Activated T-cell treated with anti-CD3 and anti-CD28 coated beads, Interleukin-2, amount 50 U/mL, for 24 hours (primary cell): ENCODE results near the gene PLPPR2.
"Not testable (repeated sequence)": the region's sequence is repeated elsewhere in the genome, so short reads cannot be mapped to it uniquely, and the experiment has no call there.

Experiments
- DNase-seq: peaks from one replicate; pipeline ENCODE4 v3.0.0-alpha.2; 2020
- H3K27ac Mint-ChIP-seq: 2 replicates; pipeline ENCODE4 v1.8.0; 2020; ENCODE audit warnings: mild to moderate bottlenecking, mixed read lengths
- H3K27me3 Mint-ChIP-seq: 2 replicates; pipeline ENCODE4 v1.8.0; 2020; ENCODE audit warnings: mixed read lengths
- H3K36me3 Mint-ChIP-seq: 2 replicates; pipeline ENCODE4 v1.8.0; 2020; ENCODE audit warnings: low read depth, mixed read lengths
- H3K4me1 Mint-ChIP-seq: 2 replicates; pipeline ENCODE4 v1.8.0; 2020; ENCODE audit warnings: low read depth, mixed read lengths
- H3K4me3 Mint-ChIP-seq: 2 replicates; pipeline ENCODE4 v1.8.0; 2020; ENCODE audit warnings: mild to moderate bottlenecking, moderate library complexity, mixed read lengths
- H3K9me3 Mint-ChIP-seq: 2 replicates; pipeline ENCODE4 v1.8.0; 2020; ENCODE audit warnings: mixed read lengths

PLPPR2 gene

GRCh38 chr19:11333838-11334237 lies 21.4 kb upstream of the PLPPR2 start:
- Mint-ChIP-seq H3K4me1 (peaks cover 16% of the 10 kb centered on the region), H3K36me3 (peaks cover 37% of the 10 kb centered on the region)
- H3K27me3 Mint-ChIP-seq, H3K27ac Mint-ChIP-seq, H3K9me3 Mint-ChIP-seq, H3K4me3 Mint-ChIP-seq, DNase-seq: not testable (repeated sequence)

- DNase-seq = no peak
- H3K9me3 Mint-ChIP-seq = no peaks in the 10 kb centered on the region
- no peak overlapping the region for H3K27ac Mint-ChIP-seq
- H3K27me3 Mint-ChIP-seq = no peaks in the 10 kb centered on the region
- no peak overlapping the region for H3K4me3 Mint-ChIP-seq
- H3K36me3 Mint-ChIP-seq = peaks cover 37% of the 10 kb centered on the region
- peaks cover 24% of the 10 kb centered on the region for H3K4me1 Mint-ChIP-seq
Measured at GRCh38 chr19:11335449-11336146, 19.6 kb upstream of the PLPPR2 start.

- peaks cover 37% of the 10 kb centered on the region for H3K36me3 Mint-ChIP-seq
- no peak overlapping the region for H3K4me3 Mint-ChIP-seq
Measured at GRCh38 chr19:11337080-11337479, 18.2 kb upstream of the PLPPR2 start.

GRCh38 chr19:11338121-11338520 lies 17.1 kb upstream of the PLPPR2 start:
- Mint-ChIP-seq H3K4me3 (no peak overlapping the region), H3K9me3 (no peaks in the 10 kb centered on the region), H3K27me3 (no peaks in the 10 kb centered on the region), H3K27ac (no peak overlapping the region), H3K36me3 (peaks cover 38% of the 10 kb centered on the region), H3K4me1 (peaks cover 24% of the 10 kb centered on the region)
- DNase-seq = no peak

More at GRCh38 chr19:11337080-11337479, 18.2 kb upstream of the PLPPR2 start:
- no peaks in the 10 kb centered on the region for H3K9me3 Mint-ChIP-seq
- H3K27ac Mint-ChIP-seq = no peak overlapping the region
- H3K4me1 Mint-ChIP-seq = peaks cover 24% of the 10 kb centered on the region
- no peak for DNase-seq
- H3K27me3 Mint-ChIP-seq = no peaks in the 10 kb centered on the region

GRCh38 chr19:11338569-11339253 lies 16.5 kb upstream of the PLPPR2 start:
- Mint-ChIP-seq H3K4me3 (peak overlapping the region; percentile 78), H3K4me1 (peaks cover 25% of the 10 kb centered on the region), H3K27ac (peak overlapping the region; percentile 58), H3K36me3 (peaks cover 34% of the 10 kb centered on the region), H3K9me3 (no peaks in the 10 kb centered on the region), H3K27me3 (no peaks in the 10 kb centered on the region)
- DNase-seq = no peak

- H3K4me1 Mint-ChIP-seq = peaks cover 28% of the 10 kb centered on the region
- no peaks in the 10 kb centered on the region for H3K27me3 Mint-ChIP-seq
- H3K9me3 Mint-ChIP-seq = no peaks in the 10 kb centered on the region
- DNase-seq = peak; percentile 88
- peak within 1 kb of the TSS; percentile 78 for H3K4me3 Mint-ChIP-seq
- H3K27ac Mint-ChIP-seq = peak within 1 kb of the TSS; percentile 58
- peaks cover 30% of the 10 kb centered on the region for H3K36me3 Mint-ChIP-seq
Measured at GRCh38 chr19:11339254-11340098, 15.8 kb upstream of the PLPPR2 start, which contains the start of gene RAB3D. Gene RAB3D (minus strand): TSS chr19:11339657. CDS start chr19:11337399, 2,258 bp downstream.

GRCh38 chr19:11340099-11340467 lies 15.1 kb upstream of the PLPPR2 start:
- Mint-ChIP-seq H3K36me3 (peaks cover 27% of the 10 kb centered on the region), H3K4me1 (peaks cover 30% of the 10 kb centered on the region), H3K4me3 (peak overlapping the region; percentile 78)

GRCh38 chr19:11342429-11342828 lies 12.8 kb upstream of the PLPPR2 start:
- Mint-ChIP-seq H3K9me3 (no peaks in the 10 kb centered on the region), H3K27me3 (no peaks in the 10 kb centered on the region), H3K4me3 (no peak overlapping the region), H3K4me1 (peaks cover 47% of the 10 kb centered on the region), H3K36me3 (peaks cover 15% of the 10 kb centered on the region), H3K27ac (no peak overlapping the region)
- DNase-seq = no peak

More at GRCh38 chr19:11340099-11340467, 15.1 kb upstream of the PLPPR2 start:
- not testable (repeated sequence) for H3K9me3 Mint-ChIP-seq, H3K27ac Mint-ChIP-seq, DNase-seq, H3K27me3 Mint-ChIP-seq

GRCh38 chr19:11345122-11345803 lies 10.0 kb upstream of the PLPPR2 start:
- peak overlapping the region; percentile 93 for H3K27ac Mint-ChIP-seq
- H3K27me3 Mint-ChIP-seq = no peaks in the 10 kb centered on the region
- peaks cover 4% of the 10 kb centered on the region for H3K9me3 Mint-ChIP-seq
- no peak for DNase-seq
- peaks cover 20% of the 10 kb centered on the region for H3K36me3 Mint-ChIP-seq
- H3K4me3 Mint-ChIP-seq = peak overlapping the region; percentile 93
- H3K4me1 Mint-ChIP-seq = peaks cover 32% of the 10 kb centered on the region

- Mint-ChIP-seq H3K27ac (peak within 1 kb of the TSS; percentile 93), H3K4me1 (peaks cover 32% of the 10 kb centered on the region), H3K36me3 (peaks cover 20% of the 10 kb centered on the region), H3K27me3 (no peaks in the 10 kb centered on the region), H3K9me3 (peaks cover 4% of the 10 kb centered on the region), H3K4me3 (peak within 1 kb of the TSS; percentile 93)
- peak; percentile 98 for DNase-seq
Measured at GRCh38 chr19:11346104-11346940, 8.9 kb upstream of the PLPPR2 start, which contains the start of the genes CCDC159 and TMEM205. Gene CCDC159 (plus strand): TSS chr19:11346519. CDS start chr19:11346607, 88 bp downstream. Gene TMEM205 (minus strand): TSS chr19:11346268. CDS start chr19:11345619, 649 bp downstream.

- no peak for DNase-seq
- Mint-ChIP-seq H3K27me3 (no peaks in the 10 kb centered on the region), H3K36me3 (peaks cover 15% of the 10 kb centered on the region), H3K27ac (peak overlapping the region; percentile 61), H3K4me1 (peaks cover 32% of the 10 kb centered on the region), H3K4me3 (peak overlapping the region; percentile 93), H3K9me3 (peaks cover 4% of the 10 kb centered on the region)
Measured at GRCh38 chr19:11347546-11348039, 7.6 kb upstream of the PLPPR2 start.

GRCh38 chr19:11349171-11349570 lies 6.1 kb upstream of the PLPPR2 start:
- no peak overlapping the region for H3K27ac Mint-ChIP-seq
- DNase-seq = no peak

GRCh38 chr19:11354102-11354501 lies 1.1 kb upstream of the PLPPR2 start:
- not testable (repeated sequence) for H3K4me3 Mint-ChIP-seq, H3K4me1 Mint-ChIP-seq

More at GRCh38 chr19:11349171-11349570, 6.1 kb upstream of the PLPPR2 start:
- Mint-ChIP-seq H3K4me3 (no peak overlapping the region), H3K9me3 (peaks cover 4% of the 10 kb centered on the region), H3K36me3 (peaks cover 12% of the 10 kb centered on the region), H3K4me1 (peaks cover 30% of the 10 kb centered on the region), H3K27me3 (no peaks in the 10 kb centered on the region)

More at GRCh38 chr19:11354102-11354501, 1.1 kb upstream of the PLPPR2 start:
- H3K36me3 Mint-ChIP-seq, H3K9me3 Mint-ChIP-seq, H3K27ac Mint-ChIP-seq, DNase-seq: not testable (repeated sequence)
- peaks cover 11% of the 10 kb centered on the region for H3K27me3 Mint-ChIP-seq
